Psoas muscle (tissue), 8 donors: Measurements from ENCODE around the gene ROBO2. TPM values are rescaled to one million over a fixed set of nuclear protein-coding genes. Genes with fewer than 3 reads are reported as not detected.

Experiments
- ATAC-seq, 4 donors: fragments of 200-7000 bp; cut with Tn5 transposase; one replicate each; pipeline ENCODE4 v1.9.1; 2020; ENCODE audit warnings: moderate library complexity in 3 of 4, mild to moderate bottlenecking in 2 of 4
- DNase-seq, 2 donors: peaks; one replicate each; pipeline ENCODE4 v3.0.0-alpha.2; 2020
- H3K27ac ChIP-seq: fragments of 200-600 bp; one replicate; pipeline ENCODE4 v1.8.0; 2022
- H3K27me3 ChIP-seq, 3 donors: fragments of 200-600 bp in 1 of 3; one replicate each; pipeline versions ENCODE4 v1.6.1 to v1.8.0; 2013 to 2022; ENCODE audit warnings: low read length in 2 of 3, mild to moderate bottlenecking in 2 of 3, moderate library complexity in 1 of 3; ENCODE audit not compliant: insufficient read depth in 3 of 3
- H3K36me3 ChIP-seq, 2 donors: fragments of 200-600 bp in 1 of 2; one replicate each; pipeline versions ENCODE4 v1.6.1 to v1.8.0; 2013 to 2022; ENCODE audit warnings: low read depth in 1 of 2, mild to moderate bottlenecking in 1 of 2, moderate library complexity in 1 of 2; ENCODE audit not compliant: insufficient read depth in 1 of 2
- H3K4me1 ChIP-seq: fragments of 200-600 bp; one replicate; pipeline ENCODE4 v1.8.0; 2022
- H3K4me3 ChIP-seq: fragments of 200-600 bp; one replicate; pipeline ENCODE4 v1.8.0; 2022; ENCODE audit warnings: mild to moderate bottlenecking
- H3K9me3 ChIP-seq: fragments of 200-600 bp; one replicate; pipeline ENCODE4 v1.8.0; 2022
- WGBS, 3 donors: extraction: QIAGEN DNeasy Blood & Tissue Kit; methylation state at CpG; one replicate each; pipeline versions ENCODE4 v1.1.6 to v1.1.7; 2013; 5-methylcytosine and 5-hydroxymethylcytosine counted together
- intact Hi-C, 2 donors: fragments of 100-400 bp; cut with DNase I; formaldehyde crosslinking; loops; one replicate each; pipeline versions ENCODE4 v1.11.0 to v1.14.2; 2022
- polyA plus RNA-seq, 3 donors: library from polyadenylated mRNA; stranded (reverse); fragments of 200-250 nt; gene quantifications; one replicate each; pipeline ENCODE4 v1.2.3, GENCODE V29; 2013
- total RNA-seq, 4 donors: library from RNA; stranded (reverse); fragmentation: NEBNext Ultra II Directional in 2 of 4; extraction: Animal tissue kit (Norgen Biotek cat#: 25700) in 2 of 4; gene quantifications; one replicate each; pipeline versions ENCODE4 v1.2.1 to v1.2.4, GENCODE V29; 2021 to 2023
- TF ChIP-seq, protein P1 (sequence below): fragments of 200-600 bp; IDR thresholded peaks from one replicate; pipeline ENCODE4 v1.8.0; 2022; ENCODE audit warnings: antibody characterized with exemption
- donor health status: healthy with polysubstance abuse.
- donor health status: DM: no; HTN: no; CAD: no; lungs with moderate emphysema.
- donor health status: Bipolar disorder and iron deficiency.
- donor health status: healthy.
- donor health status: DM: yes; HTN: yes; CAD: no.
- donor health status: DM: no; HTN: no; CAD: no.
- donor health status: DM: no; HTN: no; CAD: no.
- donor health status: DM: yes; HTN: yes; CAD: no.

ROBO2 gene
- total and polyA plus RNA-seq, 7 donors = 0.03 to 0.39 (median 0.09) TPM; not detected in 1

DNA sequence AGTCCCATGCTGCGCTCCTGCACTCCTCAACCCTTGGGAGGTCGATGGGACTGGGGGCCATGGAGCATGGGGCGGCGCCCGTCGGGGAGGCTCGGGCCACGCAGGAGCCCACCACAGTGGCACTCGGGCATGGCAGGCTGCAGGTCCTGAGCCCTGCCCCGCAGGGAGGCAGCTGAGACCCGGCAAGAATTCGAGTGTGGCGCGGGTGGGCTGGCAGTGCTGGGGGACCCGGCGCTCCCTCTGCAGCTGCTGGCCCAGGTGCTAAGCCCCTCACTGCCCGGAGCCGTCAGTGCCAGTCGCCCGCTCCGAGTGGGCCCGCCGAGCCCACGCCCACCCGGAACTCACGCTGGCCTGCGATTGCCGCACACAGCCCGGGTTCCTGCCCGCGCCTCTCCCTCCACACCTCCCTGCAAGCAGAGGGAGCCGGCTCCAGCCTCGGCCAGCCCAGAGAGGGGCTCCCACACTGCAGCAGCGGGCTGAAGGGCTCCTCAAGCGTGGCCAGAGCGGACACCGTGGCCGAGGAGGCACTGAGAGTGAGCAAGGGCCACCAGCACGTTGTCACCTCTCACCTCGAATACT lies 200.3 kb downstream of the ROBO2 start:
- no peaks in the 10 kb centered on the region for H3K4me1 ChIP-seq
- H3K27me3 ChIP-seq = no peaks in the 10 kb centered on the region
- TF ChIP-seq, protein P1, sequence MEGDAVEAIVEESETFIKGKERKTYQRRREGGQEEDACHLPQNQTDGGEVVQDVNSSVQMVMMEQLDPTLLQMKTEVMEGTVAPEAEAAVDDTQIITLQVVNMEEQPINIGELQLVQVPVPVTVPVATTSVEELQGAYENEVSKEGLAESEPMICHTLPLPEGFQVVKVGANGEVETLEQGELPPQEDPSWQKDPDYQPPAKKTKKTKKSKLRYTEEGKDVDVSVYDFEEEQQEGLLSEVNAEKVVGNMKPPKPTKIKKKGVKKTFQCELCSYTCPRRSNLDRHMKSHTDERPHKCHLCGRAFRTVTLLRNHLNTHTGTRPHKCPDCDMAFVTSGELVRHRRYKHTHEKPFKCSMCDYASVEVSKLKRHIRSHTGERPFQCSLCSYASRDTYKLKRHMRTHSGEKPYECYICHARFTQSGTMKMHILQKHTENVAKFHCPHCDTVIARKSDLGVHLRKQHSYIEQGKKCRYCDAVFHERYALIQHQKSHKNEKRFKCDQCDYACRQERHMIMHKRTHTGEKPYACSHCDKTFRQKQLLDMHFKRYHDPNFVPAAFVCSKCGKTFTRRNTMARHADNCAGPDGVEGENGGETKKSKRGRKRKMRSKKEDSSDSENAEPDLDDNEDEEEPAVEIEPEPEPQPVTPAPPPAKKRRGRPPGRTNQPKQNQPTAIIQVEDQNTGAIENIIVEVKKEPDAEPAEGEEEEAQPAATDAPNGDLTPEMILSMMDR = no peak
- H3K27ac ChIP-seq = no peak overlapping the region
- intact Hi-C loops = no loop called here
- H3K4me3 ChIP-seq = no peak overlapping the region
- WGBS, 3 donors = 95 to 96% (median 95%) methylated on average over 33 to 40 of the region's 40 CpGs
- ATAC-seq (no peak), DNase-seq (no peak)
- H3K36me3 ChIP-seq = no peaks in the 10 kb centered on the region
- H3K9me3 ChIP-seq = no peaks in the 10 kb centered on the region

- TF ChIP-seq, protein P1 = no peak
- Histone ChIP-seq H3K27ac (no peak overlapping the region), H3K36me3 (no peaks in the 10 kb centered on the region), H3K4me1 (no peaks in the 10 kb centered on the region), H3K27me3 (no peaks in the 10 kb centered on the region), H3K9me3 (no peaks in the 10 kb centered on the region), H3K4me3 (no peak overlapping the region)
- intact Hi-C loops = no loop called here
- 54 to 65% (median 57%) methylated on average over 2 of the region's 2 CpGs for WGBS, 3 donors
- ATAC-seq (no peak), DNase-seq (no peak)
Observed at GRCh38 chr3:77242371-77242770, 202.5 kb downstream of the ROBO2 start.

DNA sequence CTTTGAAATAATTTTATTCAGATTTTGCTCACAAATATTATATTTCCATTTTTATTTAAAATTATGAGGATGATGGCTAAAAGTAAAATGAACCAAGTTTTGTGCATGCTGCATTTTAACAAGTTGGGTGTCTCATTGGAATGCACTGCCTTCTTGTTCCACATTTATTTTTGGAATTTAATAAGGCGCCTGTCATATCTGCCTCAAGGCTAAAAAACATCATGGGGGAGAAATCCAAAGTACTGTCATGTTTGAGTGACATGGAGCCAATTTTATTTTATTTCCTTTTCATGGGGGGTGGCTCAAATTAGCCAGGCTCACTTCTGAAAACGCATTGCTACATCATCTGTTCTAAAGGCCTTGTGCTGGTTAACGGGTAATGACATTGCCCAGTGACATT lies 205.1 kb downstream of the ROBO2 start:
- Histone ChIP-seq H3K9me3 (no peaks in the 10 kb centered on the region), H3K4me3 (no peak overlapping the region), H3K4me1 (no peaks in the 10 kb centered on the region), H3K36me3 (no peaks in the 10 kb centered on the region), H3K27ac (no peak overlapping the region), H3K27me3 (no peaks in the 10 kb centered on the region)
- DNase-seq (no peak), ATAC-seq (no peak)
- 83 to 88% (median 88%) methylated on average over 3 of the region's 3 CpGs for WGBS, 3 donors
- intact Hi-C loops = no loop called here
- TF ChIP-seq, protein P1 = no peak

- TF ChIP-seq, protein P1 = no peak
- no peaks in the 10 kb centered on the region for H3K36me3 ChIP-seq
- H3K27ac ChIP-seq = no peak overlapping the region
- DNase-seq = no peak
- no peak overlapping the region for H3K4me3 ChIP-seq
- H3K4me1 ChIP-seq = no peaks in the 10 kb centered on the region
- H3K9me3 ChIP-seq = no peaks in the 10 kb centered on the region
- H3K27me3 ChIP-seq = no peaks in the 10 kb centered on the region
- 56 to 58% (median 56%) methylated on average over 6 of the region's 6 CpGs for WGBS, 3 donors
- no peak for ATAC-seq
- intact Hi-C loops = no loop called here
Observed at GRCh38 chr3:77247061-77247460, 207.2 kb downstream of the ROBO2 start.

- no peaks in the 10 kb centered on the region for H3K36me3 ChIP-seq
- TF ChIP-seq, protein P1 = no peak
- H3K9me3 ChIP-seq = no peaks in the 10 kb centered on the region
- H3K4me3 ChIP-seq = no peak overlapping the region
- WGBS, 3 donors = 75 to 84% (median 82%) methylated on average over 7 of the region's 7 CpGs
- ATAC-seq = no peak
- no peaks in the 10 kb centered on the region for H3K27me3 ChIP-seq
- no peak for DNase-seq
- H3K27ac ChIP-seq = no peak overlapping the region
- no peaks in the 10 kb centered on the region for H3K4me1 ChIP-seq
- intact Hi-C loops = no loop called here
Observed at GRCh38 chr3:77247817-77248216, 207.9 kb downstream of the ROBO2 start.
